ENCODE results near the gene SGO2. TPM values are rescaled to one million over a fixed set of nuclear protein-coding genes. Genes with fewer than 3 reads are reported as not detected.

The SGO2 gene
- total and polyA plus RNA-seq, 2 of the 13 experiments (the other 11 are each of a cell fraction or from before 2014, with no cell fraction given): 5.1 to 16.2 TPM

GRCh38 chr2:200567932-200568331 is 41.9 kb downstream of the SGO2 start (continued):
- TF ChIP-seq ARID3A (IDR thresholded peaks at IDR 0.05; ENCODE audit: low read depth, low read length) (0 out of 2 replicates have a peak, but pooled peaks have one; percentile 15), CEBPG (CRISPR knock-in tag; IDR thresholded peaks at IDR 0.05) (0 out of 2 replicates have a peak, but pooled peaks have one; percentile 21), CEBPB (IDR thresholded peaks at IDR 0.05; ENCODE audit: borderline replicate concordance, low read depth, low read length) (peak; percentile 67; the same call in 1 of the 2 replicates), NR2F2 (IDR thresholded peaks at IDR 0.05; ENCODE audit: borderline replicate concordance, low read depth) (no peak), BCL3 (CRISPR knock-in tag; IDR thresholded peaks at IDR 0.05) (no peak)

GRCh38 chr2:200575957-200576356 is 50.0 kb downstream of the SGO2 start:
- Histone ChIP-seq H3K4me3 (replicated peaks in 1 of 3; ENCODE audit: insufficient read depth in 1 of 3, low read depth in 2 of 3, low read length in 3 of 3) (no peak overlapping the region), H3K4me2 (ENCODE audit: low read depth, low read length) (no peak overlapping the region), H2AFZ (ENCODE audit: low read length) (no peak overlapping the region), H3K79me2 (ENCODE audit: insufficient read depth, low read length) (no peaks in the 10 kb centered on the region), H3K9ac (ENCODE audit: insufficient read depth, low read depth, low read length) (no peak overlapping the region), H3K27me3 (ENCODE audit: control insufficient read depth in 1 of 2, insufficient read depth in 2 of 2, low read length in 2 of 2) (no peaks in the 10 kb centered on the region), H3K36me3 (replicated peaks in 1 of 2; ENCODE audit: control insufficient read depth in 1 of 2, insufficient read depth in 2 of 2, low read length in 2 of 2) (peaks cover 1 to 8% of the 10 kb centered on the region in 2 experiments; a peak in 2 of 5 replicates), H3K4me1 (ENCODE audit: insufficient read depth, low read length) (peaks cover 8% of the 10 kb centered on the region), H3K27ac (ENCODE audit: extremely low read length, insufficient read depth, low read length) (no peak overlapping the region), H4K20me1 (ENCODE audit: insufficient read depth, low read length) (no peaks in the 10 kb centered on the region), H3K9me3 (ENCODE audit: low read length) (no peaks in the 10 kb centered on the region)
- DNase-seq (ENCODE audit: low spot score) (no peak), FAIRE-seq (no peak), ATAC-seq (no peak)
- ChIA-PET CTCF (ENCODE audit: low intra/inter-chr PET ratio, low total read pairs) (interaction anchor here (0.6 to 2.6 kb wide), 6 partner anchors 82 to 160 kb away, joined by 3 to 34 read pairs (median 7); no protein-coding TSS in a partner anchor), POLR2A (no interaction called here)
- BruUV-seq (replicated peaks): no TSS peak
- in situ Hi-C loops (cut with HindIII; ENCODE audit: extremely low pct_ligation_motif_present, low pct_unique_long_range_greater_than_20kb): loop anchor here (5.0 kb wide), 1 partner anchor 131 kb away; no protein-coding TSS in a partner anchor
- intact Hi-C loops (cut with micrococcal nuclease; ENCODE audit: unreplicated experiment): loop anchor here (1.0 to 5.0 kb wide), 3 partner anchors 159 to 604 kb away; partner anchors contain the start of gene BZW1
- WGBS (ENCODE audit: low lambda C conversion rate): 56% methylated on average over 2 of the region's 2 CpGs
- TF ChIP-seq ZNF562 (CRISPR knock-in tag; IDR thresholded peaks at IDR 0.05; ENCODE audit: borderline replicate concordance): no peak
- no peak for TF ChIP-seq TERF1 (CRISPR knock-in tag; IDR thresholded peaks at IDR 0.05)
- TF ChIP-seq CTCF (CRISPR knock-in tag; IDR thresholded peaks at IDR 0.05): peak; percentile 17; the same call in 1 of the 2 replicates
- no peak for TF ChIP-seq THAP7 (CRISPR knock-in tag; IDR thresholded peaks at IDR 0.05)
- no peak for TF ChIP-seq LBX2 (CRISPR knock-in tag; IDR thresholded peaks at IDR 0.05; ENCODE audit: borderline replicate concordance)
- no peak for TF ChIP-seq ZMAT3 (CRISPR knock-in tag; conservative IDR thresholded peaks at IDR 0.05)
- no peak for TF ChIP-seq MTF1 (CRISPR knock-in tag; IDR thresholded peaks at IDR 0.05)
- peak; percentile 43 for TF ChIP-seq STAG1 (CRISPR knock-in tag; IDR thresholded peaks at IDR 0.05)
- no peak for TF ChIP-seq TAF15 (IDR thresholded peaks at IDR 0.05; ENCODE audit: low read depth, low read length, poor library complexity, severe bottlenecking)
- no peak for TF ChIP-seq MAF1 (CRISPR knock-in tag; IDR thresholded peaks at IDR 0.05; ENCODE audit: borderline replicate concordance)
- TF ChIP-seq KLF16 (CRISPR knock-in tag; IDR thresholded peaks at IDR 0.05): no peak

Measured in HepG2 (cell line).